ENCODE measurements around the gene ROMO1.

Gene ROMO1

DNA sequence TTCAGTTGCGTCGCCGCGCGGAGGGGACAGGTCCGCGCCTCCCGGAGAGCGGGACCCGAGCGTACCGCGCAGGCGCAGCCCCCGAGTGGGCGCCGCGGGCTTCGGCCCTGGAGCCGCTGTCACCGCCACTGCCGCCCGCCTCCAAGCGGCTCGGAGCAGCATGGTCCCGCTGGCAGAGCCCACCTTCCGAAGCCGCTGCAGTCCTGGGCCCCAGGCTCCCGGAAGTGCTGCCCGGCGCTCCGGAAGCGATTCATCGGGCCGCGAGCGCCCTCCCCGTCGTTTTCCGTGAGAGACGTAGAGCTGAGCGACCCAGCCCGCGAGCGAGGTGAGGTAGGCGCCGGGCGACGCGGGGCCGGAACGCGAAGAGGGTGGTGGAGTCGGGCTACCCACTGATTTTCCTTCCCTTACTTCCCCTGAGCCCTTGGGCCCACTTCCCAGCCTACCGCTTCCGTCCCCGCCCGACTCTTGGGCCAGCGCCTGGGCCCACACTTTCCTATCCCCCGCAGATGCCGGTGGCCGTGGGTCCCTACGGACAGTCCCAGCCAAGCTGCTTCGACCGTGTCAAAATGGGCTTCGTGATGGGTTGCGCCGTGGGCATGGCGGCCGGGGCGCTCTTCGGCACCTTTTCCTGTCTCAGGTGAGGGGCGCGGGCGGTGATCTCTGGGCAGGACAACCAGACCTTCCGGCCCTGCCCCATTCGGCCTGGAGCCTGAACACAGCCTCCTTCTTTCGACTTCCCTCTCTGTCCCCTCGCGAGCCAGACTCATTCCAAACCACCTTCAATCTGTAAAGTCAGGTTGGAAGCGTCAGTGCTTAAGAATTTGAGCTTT is at the start of gene ROMO1, which contains the start of gene NFS1:
Gene ROMO1, plus strand, starts transcription at position 279 of the 830 bp plus-strand sequence. Its CDS starts 228 bp downstream, at position 507.
Gene NFS1, minus strand, starts transcription at position 226 of the 830 bp plus-strand sequence. Its CDS starts 64 bp downstream, at position 162.
- peak; percentile 93 for DNase-seq (ENCODE audit: low spot score)

DNA sequence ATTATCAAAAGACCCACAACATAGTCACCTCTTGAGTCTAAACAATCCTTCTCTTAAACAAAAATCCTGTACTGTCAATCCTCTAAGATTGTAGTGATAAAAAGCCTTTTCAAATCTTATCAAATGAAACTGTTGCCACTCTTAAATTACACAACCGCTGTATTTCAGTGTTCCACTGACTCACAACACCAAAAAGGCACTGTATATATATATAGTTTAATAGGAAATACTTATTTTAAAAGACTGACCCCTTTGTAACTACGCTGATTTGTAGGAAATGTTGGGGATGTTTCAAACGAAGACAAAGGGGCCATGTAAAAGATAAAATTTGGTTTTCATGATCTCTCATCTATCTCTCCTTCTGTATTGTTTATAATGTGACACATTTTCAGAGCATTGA is 48.6 kb upstream of the ROMO1 start:
- DNase-seq (ENCODE audit: low spot score): no peak

GRCh38 chr20:35651958-35652357 is 47.2 kb upstream of the ROMO1 start:
- DNase-seq (ENCODE audit: low spot score): no peak

DNA sequence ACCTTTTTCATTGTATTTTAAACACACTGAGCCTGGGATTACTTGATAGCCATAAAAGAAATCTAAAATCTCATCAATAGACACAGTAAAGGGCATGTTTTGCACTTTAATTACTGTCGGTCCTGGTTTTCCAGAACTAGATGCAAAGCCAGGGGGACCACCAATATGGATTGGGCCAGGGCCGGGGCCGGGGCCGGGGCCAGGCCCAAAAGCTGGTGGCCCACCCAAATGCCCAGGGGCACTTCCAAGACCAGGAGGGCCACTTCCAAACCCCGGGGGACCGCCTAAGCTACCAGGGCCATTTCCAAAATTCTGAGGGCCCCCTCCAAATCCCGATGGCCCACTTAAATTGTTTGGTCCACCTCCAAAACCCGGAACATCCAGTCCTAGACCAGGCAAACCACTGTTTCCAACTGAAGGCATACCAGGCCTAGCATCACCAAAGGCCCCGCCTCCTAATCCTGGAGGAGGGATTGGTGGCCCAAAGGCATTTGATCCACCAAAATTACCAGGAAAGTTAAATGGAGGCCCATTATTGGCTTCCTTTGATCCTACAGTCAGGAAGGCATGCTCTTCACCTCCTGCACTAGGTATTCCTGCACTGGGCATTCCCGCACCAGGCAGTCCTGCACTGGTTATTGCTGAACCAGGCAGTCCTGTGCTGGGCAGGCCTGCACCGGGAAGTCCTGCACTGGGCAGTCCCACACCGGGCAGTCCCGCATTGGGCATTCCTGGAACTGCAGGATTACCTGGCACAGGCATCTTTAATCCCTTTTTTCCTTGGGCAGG is 46.4 kb upstream of the ROMO1 start:
- no peak for DNase-seq (ENCODE audit: low spot score)

GRCh38 chr20:35653430-35653734 is 45.8 kb upstream of the ROMO1 start:
- DNase-seq (ENCODE audit: low spot score): no peak

GRCh38 chr20:35653893-35654292 is 45.3 kb upstream of the ROMO1 start:
- DNase-seq (ENCODE audit: low spot score): no peak

- no peak for DNase-seq (ENCODE audit: low spot score)
Observed at GRCh38 chr20:35654415-35654814, 44.8 kb upstream of the ROMO1 start.

- no peak for DNase-seq (ENCODE audit: low spot score)
Observed at GRCh38 chr20:35657271-35657670, 41.9 kb upstream of the ROMO1 start.

GRCh38 chr20:35660122-35660937 is 38.9 kb upstream of the ROMO1 start:
- no peak for DNase-seq (ENCODE audit: low spot score)

DNA sequence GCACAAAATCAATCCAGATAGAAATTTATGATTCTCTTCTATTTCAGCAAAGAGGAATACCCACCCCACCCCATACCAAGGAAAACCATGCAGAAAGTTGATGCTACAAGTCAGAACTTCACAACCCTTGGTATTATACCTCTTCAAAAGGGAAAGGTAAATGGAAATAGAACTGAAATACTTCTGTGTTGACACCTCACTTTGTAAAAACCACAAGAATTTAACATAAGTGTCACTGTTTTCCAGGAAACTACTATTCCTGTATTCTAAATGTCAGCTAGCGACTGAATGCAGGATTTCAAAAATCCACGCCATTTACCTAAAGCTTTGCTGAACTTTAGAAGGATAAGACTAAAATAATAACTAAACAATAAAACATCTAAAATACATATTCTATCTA is 38.2 kb upstream of the ROMO1 start:
- peak; percentile 11 for DNase-seq (ENCODE audit: low spot score)

GRCh38 chr20:35661908-35662307 is 37.3 kb upstream of the ROMO1 start:
- no peak for DNase-seq (ENCODE audit: low spot score)

GRCh38 chr20:35662551-35662950 is 36.7 kb upstream of the ROMO1 start:
- no peak for DNase-seq (ENCODE audit: low spot score)

DNA sequence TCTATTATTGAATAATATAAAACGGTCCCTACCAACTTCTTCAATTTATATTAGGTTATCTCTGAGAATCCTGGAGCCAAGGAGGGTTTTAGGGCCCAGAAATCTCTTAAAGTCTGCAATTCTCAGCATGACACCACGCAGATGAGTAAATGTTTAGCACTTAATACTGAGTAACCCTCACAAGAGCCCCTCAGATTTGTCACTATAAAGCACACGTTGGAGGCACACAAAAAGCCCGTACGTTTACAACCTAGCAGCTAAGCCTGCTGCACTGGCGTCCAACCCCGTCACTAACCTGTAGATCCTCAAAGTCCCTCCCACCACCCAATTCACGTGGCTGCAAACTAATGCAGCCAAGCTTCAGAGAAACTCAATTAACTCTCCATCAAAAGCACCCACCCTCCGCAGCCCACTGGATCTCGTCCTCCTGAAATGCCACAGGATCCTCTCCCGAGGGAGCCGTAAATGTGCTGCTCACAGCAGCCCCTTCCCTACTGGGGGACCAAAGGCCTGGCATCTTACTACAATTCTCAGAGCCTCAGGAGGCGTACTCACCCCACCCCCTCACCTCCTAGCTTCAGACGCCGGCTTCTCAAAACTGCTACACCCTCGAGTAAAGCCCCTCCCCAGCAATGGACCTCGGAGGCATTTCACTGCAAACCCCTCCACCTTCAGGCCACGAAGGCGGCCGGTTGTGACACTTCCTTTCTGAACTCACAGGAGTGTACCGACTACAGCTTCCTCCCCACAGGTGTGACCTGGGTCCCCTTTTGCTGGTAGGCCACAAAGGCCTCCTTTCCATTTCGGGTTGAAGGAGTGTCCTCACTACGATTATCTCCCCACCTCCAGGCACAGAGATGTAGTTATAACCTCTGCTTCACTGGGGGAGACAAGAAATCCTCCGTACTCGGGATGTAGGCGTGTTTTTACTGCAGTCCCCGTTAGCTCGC is 35.4 kb upstream of the ROMO1 start:
- peak; percentile 42 for DNase-seq (ENCODE audit: low spot score)

DNA sequence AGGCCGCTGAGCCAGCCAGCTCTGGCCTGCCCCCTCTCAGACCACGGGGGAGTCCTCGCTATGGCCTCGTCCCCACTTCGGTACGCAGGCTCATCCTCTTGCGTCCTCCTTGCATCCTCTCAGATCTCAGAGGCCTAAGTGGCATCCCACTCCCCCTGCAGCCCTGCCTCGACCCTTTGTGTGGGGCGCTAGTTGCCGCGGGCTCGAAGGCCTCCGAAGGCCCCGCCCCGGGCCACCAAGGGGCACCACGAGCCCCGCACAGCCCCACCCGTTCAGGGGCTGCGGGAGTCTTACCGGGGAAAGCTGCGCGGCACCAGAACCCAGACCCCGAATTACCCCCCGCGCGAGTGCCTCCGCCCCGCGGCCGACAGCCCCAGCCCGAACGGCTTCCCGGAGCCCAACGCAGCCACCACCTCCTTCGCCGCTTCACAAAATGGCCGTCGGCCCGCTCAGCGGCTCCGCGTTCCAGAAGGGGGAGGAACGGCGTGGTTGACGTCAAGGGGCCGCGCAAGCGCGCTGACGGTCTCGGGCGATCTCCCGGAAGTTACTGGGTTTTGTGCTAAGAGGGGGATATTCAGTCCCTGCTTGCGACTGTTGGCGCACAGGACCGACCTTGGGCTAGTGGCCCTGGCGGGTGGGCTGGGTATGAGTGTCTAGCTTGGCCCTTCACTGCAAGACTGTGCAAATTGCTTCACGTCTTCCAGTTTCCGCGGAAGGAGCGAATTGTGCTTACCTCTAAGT is 34.6 kb upstream of the ROMO1 start, which contains the start of the genes CPNE1 and RBM12:
Gene CPNE1, minus strand, starts transcription at position 435 of the 741 bp plus-strand sequence. CDS start 31,977 bp downstream, outside the sequence.
Gene RBM12, minus strand, starts transcription at position 435 of the 741 bp plus-strand sequence. CDS start 9,578 bp downstream, outside the sequence.
- peak; percentile 99 for DNase-seq (ENCODE audit: low spot score)

DNA sequence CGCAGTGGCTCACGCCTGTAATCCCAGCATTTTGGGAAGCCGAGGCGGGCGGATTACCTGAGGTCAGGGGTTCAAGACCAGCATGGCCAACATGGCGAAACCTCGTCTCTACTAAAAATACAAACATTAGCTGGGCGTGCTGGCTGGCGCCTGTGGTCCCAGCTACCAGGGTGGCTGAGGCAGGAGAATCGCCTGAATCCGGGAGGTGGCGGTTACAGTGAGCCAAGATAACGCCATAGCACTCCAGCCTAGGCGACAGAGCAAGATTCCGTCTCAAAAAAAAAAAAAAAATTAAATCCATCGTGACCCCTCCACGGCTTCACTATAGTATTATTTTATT is 33.3 kb upstream of the ROMO1 start:
- DNase-seq (ENCODE audit: low spot score): no peak

GRCh38 chr20:35669221-35669620 is 30.0 kb upstream of the ROMO1 start:
- no peak for DNase-seq (ENCODE audit: low spot score)

DNA sequence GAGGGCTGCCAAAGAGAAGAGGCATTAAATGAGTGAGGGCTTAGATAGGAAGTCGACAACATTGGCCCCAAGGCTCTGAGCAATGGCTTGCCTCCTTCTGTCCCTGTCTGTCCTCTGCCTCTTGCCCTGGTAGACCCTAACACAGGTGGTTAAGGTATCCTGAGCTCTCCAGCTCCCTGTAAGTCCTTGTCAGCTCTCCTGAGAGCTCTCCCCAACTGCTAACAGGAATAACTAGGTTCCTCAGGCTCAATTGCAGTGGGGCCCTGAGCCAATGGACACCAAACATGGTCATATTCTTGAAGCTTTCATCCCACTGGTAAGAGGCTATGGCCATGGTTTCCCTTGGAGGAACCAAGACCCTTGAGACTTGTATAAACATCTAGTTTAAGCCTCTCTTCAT is 29.5 kb upstream of the ROMO1 start:
- DNase-seq (ENCODE audit: low spot score): no peak

GRCh38 chr20:35673884-35674283 is 25.3 kb upstream of the ROMO1 start:
- no peak for DNase-seq (ENCODE audit: low spot score)

- DNase-seq (ENCODE audit: low spot score): no peak
Observed at GRCh38 chr20:35674921-35675320, 24.3 kb upstream of the ROMO1 start.

GRCh38 chr20:35680452-35681183 is 18.6 kb upstream of the ROMO1 start:
- DNase-seq (ENCODE audit: low spot score): no peak
